OCI-LY7 (cell line): ENCODE results near the gene MAP4K2.
"Not testable (repeated sequence)": the region's sequence is repeated elsewhere in the genome, so short reads cannot be mapped to it uniquely, and the experiment has no call there.

ENCODE experiments used
- EZH2phosphoT487 ChIP-seq: fragments of 200-600 bp; sonication (generic); IDR thresholded peaks from 2 replicates; pipeline ENCODE4 v1.6.1; 2018; ENCODE audit warnings: low read depth, borderline replicate concordance, mild to moderate bottlenecking, mixed run types, antibody characterized with exemption, low read length, moderate library complexity, mixed read lengths
- TF ChIP-seq, protein P1 (sequence below): fragments of 200-600 bp; sonication (generic); conservative IDR thresholded peaks from 2 replicates; pipeline ENCODE4 v1.5.1; 2014; ENCODE audit warnings: mild to moderate bottlenecking, antibody characterized with exemption, low read length, moderate library complexity, mixed read lengths

DNA sequence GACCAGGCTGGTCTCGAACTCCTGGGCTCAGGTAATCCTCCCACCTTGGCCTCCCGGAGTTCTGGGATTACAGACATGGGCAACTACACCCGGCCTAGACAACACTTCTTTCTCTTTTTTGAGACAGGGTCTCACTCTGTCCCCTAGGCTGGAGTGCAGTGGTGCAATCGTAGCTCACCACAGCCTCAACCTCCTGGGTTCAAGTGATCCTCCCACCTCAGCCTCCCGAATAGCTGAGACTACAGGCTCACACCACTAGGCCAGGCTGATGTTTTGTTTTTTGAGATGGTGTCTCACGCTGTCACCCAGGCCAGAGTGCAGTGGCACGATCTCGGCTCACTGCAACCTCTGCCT, 42.7 kb upstream of the MAP4K2 start:
- TF ChIP-seq, protein P1, sequence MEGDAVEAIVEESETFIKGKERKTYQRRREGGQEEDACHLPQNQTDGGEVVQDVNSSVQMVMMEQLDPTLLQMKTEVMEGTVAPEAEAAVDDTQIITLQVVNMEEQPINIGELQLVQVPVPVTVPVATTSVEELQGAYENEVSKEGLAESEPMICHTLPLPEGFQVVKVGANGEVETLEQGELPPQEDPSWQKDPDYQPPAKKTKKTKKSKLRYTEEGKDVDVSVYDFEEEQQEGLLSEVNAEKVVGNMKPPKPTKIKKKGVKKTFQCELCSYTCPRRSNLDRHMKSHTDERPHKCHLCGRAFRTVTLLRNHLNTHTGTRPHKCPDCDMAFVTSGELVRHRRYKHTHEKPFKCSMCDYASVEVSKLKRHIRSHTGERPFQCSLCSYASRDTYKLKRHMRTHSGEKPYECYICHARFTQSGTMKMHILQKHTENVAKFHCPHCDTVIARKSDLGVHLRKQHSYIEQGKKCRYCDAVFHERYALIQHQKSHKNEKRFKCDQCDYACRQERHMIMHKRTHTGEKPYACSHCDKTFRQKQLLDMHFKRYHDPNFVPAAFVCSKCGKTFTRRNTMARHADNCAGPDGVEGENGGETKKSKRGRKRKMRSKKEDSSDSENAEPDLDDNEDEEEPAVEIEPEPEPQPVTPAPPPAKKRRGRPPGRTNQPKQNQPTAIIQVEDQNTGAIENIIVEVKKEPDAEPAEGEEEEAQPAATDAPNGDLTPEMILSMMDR, result not testable (repeated sequence)
- TF ChIP-seq EZH2phosphoT487, result not testable (repeated sequence)
